Endothelial cell of umbilical vein (primary cell): ENCODE measurements around the gene NUDT22. TPM values are rescaled to one million over a fixed set of nuclear protein-coding genes. Genes with fewer than 3 reads are reported as not detected.
A peak's percentile ranks its signal among the peaks of the same experiment; 100 is the strongest.

Experiments used
- BruUV-seq: library from RNA; stranded (reverse); fragments of 400-500 nt; replicated peaks from 2 replicates; lab custom pipeline; 2021; lab: Mats Ljungman, UMichigan
- CTCF ChIA-PET: fragments of 300-600, 350-600 bp; sonication (Branson Sonifier 250); formaldehyde crosslinking; loops from one replicate; lab custom pipeline; 2021; ENCODE audit warnings: antibody characterized with exemption, inconsistent platforms; lab: Charles Lee
- POLR2A ChIA-PET: fragments of 300-600, 350-600 bp; sonication (Branson Sonifier 250); formaldehyde crosslinking; loops from one replicate; lab custom pipeline; 2021; ENCODE audit warnings: antibody characterized with exemption, inconsistent platforms; lab: Charles Lee
- DNase-seq: peaks from one replicate; pipeline ENCODE4 v3.0.0-alpha.2; 2011; ENCODE audit warnings: low read depth, low spot score
- FAIRE-seq: peaks from 2 replicates; lab custom pipeline; 2011; peaks lifted over from hg19 to GRCh38; lab: Jason Lieb, UNC
- H2AFZ ChIP-seq: 2 replicates; pipeline ENCODE4 v1.6.0; 2012; ENCODE audit warnings: low read depth, low read length, control low read depth, inconsistent platforms
- H3K27ac ChIP-seq: 2 replicates; pipeline ENCODE4 v1.5.1; 2011; ENCODE audit warnings: low read depth, mild to moderate bottlenecking, control low read depth, low read length, moderate library complexity; ENCODE audit not compliant: insufficient read depth
- H3K27me3 ChIP-seq, 2 experiments: 2 replicates each; pipeline versions ENCODE4 v1.6.0 to v1.6.1; 2011; ENCODE audit warnings: low read length in 2 of 2, mixed read lengths in 1 of 2; ENCODE audit not compliant: control insufficient read depth in 2 of 2, insufficient read depth in 2 of 2
- H3K36me3 ChIP-seq, 2 experiments: 2 replicates in 1 of 2; 3 replicates in 1 of 2; pipeline ENCODE4 v1.5.1; 2011; ENCODE audit warnings: low read length in 2 of 2, mild to moderate bottlenecking in 1 of 2, moderate library complexity in 1 of 2; ENCODE audit not compliant: control insufficient read depth in 2 of 2, insufficient read depth in 2 of 2; ENCODE audit errors: extremely low read depth in 1 of 2
- H3K4me1 ChIP-seq: 3 replicates; pipeline ENCODE4 v1.5.1; 2011; ENCODE audit warnings: mild to moderate bottlenecking, low read length; ENCODE audit not compliant: control insufficient read depth, insufficient read depth; ENCODE audit errors: extremely low read depth
- H3K4me2 ChIP-seq: 2 replicates; pipeline ENCODE4 v1.6.1; 2011; ENCODE audit warnings: low read length, control low read depth, mixed read lengths; ENCODE audit not compliant: insufficient read depth
- H3K4me3 ChIP-seq, 3 experiments: fragments of 200-600 bp in 1 of 3; sonication (generic), shearing (Covaris generic) in 1 of 3; replicated peaks in 1 of 3; 2 replicates each; pipeline ENCODE4 v1.5.1; 2011 to 2016; ENCODE audit warnings: control low read depth in 3 of 3, low read length in 3 of 3, mild to moderate bottlenecking in 2 of 3, inconsistent platforms in 1 of 3, low read depth in 1 of 3, moderate library complexity in 1 of 3; ENCODE audit not compliant: insufficient read depth in 1 of 3
- H3K79me2 ChIP-seq: 2 replicates; pipeline ENCODE4 v1.6.0; 2012; ENCODE audit warnings: low read length, inconsistent platforms; ENCODE audit not compliant: control insufficient read depth, insufficient read depth
- H3K9ac ChIP-seq: replicated peaks from 2 replicates; pipeline ENCODE3; 2011; ENCODE audit warnings: low read length, control low read depth; ENCODE audit not compliant: insufficient read depth; ENCODE audit errors: extremely low read depth
- H3K9me1 ChIP-seq: replicated peaks from 3 replicates; pipeline ENCODE4 v1.6.0; 2011; ENCODE audit warnings: mild to moderate bottlenecking, low read length; ENCODE audit not compliant: control insufficient read depth, insufficient read depth; ENCODE audit errors: extremely low read depth
- H3K9me3 ChIP-seq: replicated peaks from 2 replicates; pipeline ENCODE4 v1.5.1; 2012; ENCODE audit warnings: low read length, inconsistent platforms; ENCODE audit not compliant: control insufficient read depth, insufficient read depth
- H4K20me1 ChIP-seq: replicated peaks from 2 replicates; pipeline ENCODE3; 2011; ENCODE audit warnings: mild to moderate bottlenecking, low read length; ENCODE audit not compliant: control insufficient read depth, insufficient read depth; ENCODE audit errors: extremely low read depth
- CTCF ChIP-seq, 2 donors: IDR thresholded peaks; 1 replicate in 1 of 2; 2 replicates in 1 of 2; pipeline ENCODE4 v1.5.1; 2011; ENCODE audit warnings: low read length in 2 of 2, mild to moderate bottlenecking in 2 of 2, moderate library complexity in 2 of 2, control low read depth in 1 of 2, inconsistent platforms in 1 of 2, low read depth in 1 of 2; ENCODE audit not compliant: insufficient read depth in 1 of 2; ENCODE audit errors: extremely low read depth in 1 of 2
- EZH2 ChIP-seq: IDR thresholded peaks from 2 replicates; pipeline ENCODE4 v1.6.1; 2012; ENCODE audit warnings: borderline replicate concordance, low read depth, mild to moderate bottlenecking, moderate library complexity, low read length, inconsistent platforms; ENCODE audit not compliant: severe bottlenecking
- FOS ChIP-seq: IDR thresholded peaks from 2 replicates; pipeline ENCODE4 v1.6.1; 2011; ENCODE audit warnings: mild to moderate bottlenecking, low read length, moderate library complexity, borderline replicate concordance; ENCODE audit not compliant: insufficient read depth
- GATA2 ChIP-seq: IDR thresholded peaks from 2 replicates; pipeline ENCODE4 v1.7.0; 2011; ENCODE audit warnings: low read depth, mild to moderate bottlenecking, moderate library complexity, mixed read lengths, low read length; ENCODE audit not compliant: insufficient read length, insufficient read depth
- JUN ChIP-seq: IDR thresholded peaks from 2 replicates; pipeline ENCODE4 v1.6.1; 2011; ENCODE audit warnings: borderline replicate concordance, low read depth; ENCODE audit not compliant: insufficient read length, insufficient read depth
- MAX ChIP-seq: IDR thresholded peaks from 2 replicates; pipeline ENCODE4 v1.6.1; 2011; ENCODE audit not compliant: insufficient read depth, insufficient read length
- MYC ChIP-seq: IDR thresholded peaks from one replicate; pipeline ENCODE4 v1.6.1; 2011; ENCODE audit warnings: mild to moderate bottlenecking, low read depth, low read length
- POLR2A ChIP-seq: IDR thresholded peaks from 2 replicates; pipeline ENCODE4 v1.6.1; 2012; ENCODE audit warnings: low read depth, mild to moderate bottlenecking, control low read depth, low read length
- POLR2AphosphoS5 ChIP-seq: IDR thresholded peaks from 2 replicates; pipeline ENCODE4 v1.6.1; 2012; ENCODE audit warnings: low read depth, mild to moderate bottlenecking, control low read depth, low read length, moderate library complexity; ENCODE audit not compliant: insufficient read depth
- dilution Hi-C: fragments of 300-500 bp; cut with MboI; formaldehyde crosslinking; loops from one replicate; pipeline ENCODE4 v1.15.0; 2019; ENCODE audit warnings: low sequenced_read_pairs; ENCODE audit not compliant: extremely low pct_ligation_motif_present
- intact Hi-C: fragments of 100-400 bp; cut with micrococcal nuclease; formaldehyde crosslinking; loops from one replicate; pipeline ENCODE4 v1.10.0; 2022
- polyA plus RNA-seq, 4 experiments: library from polyadenylated mRNA; depleted of rRNA in 3 of 4; stranded (reverse) in 3 of 4; unstranded in 1 of 4; fragments of >200 nt; gene quantifications; 2 replicates each; pipeline versions ENCODE4 v1.2.1 to v1.2.3, GENCODE V29; 2011 to 2012; ENCODE audit warnings: missing spikeins in 1 of 4
- total RNA-seq: library from RNA; stranded (reverse); gene quantifications from 2 replicates; pipeline ENCODE4 v1.2.3, GENCODE V29; 2021

NUDT22 gene
- total and polyA plus RNA-seq, 2 donors (not counting 3 experiments of a cell fraction or from before 2014, with no cell fraction given) = 37.8 to 54.8 TPM

- peak overlapping the region; percentile 6 for H3K9ac ChIP-seq
- POLR2A ChIA-PET = no interaction called here
- CTCF ChIA-PET = interaction anchor here (1.9 to 2.1 kb wide), 3 partner anchors 30 to 66 kb away, joined by 6 to 10 read pairs (median 7); no protein-coding TSS in a partner anchor
These were observed 8.7 kb downstream of the NUDT22 start for GRCh38 chr11:64234647-64235379.

More at GRCh38 chr11:64234647-64235379, 8.7 kb downstream of the NUDT22 start:
- no TSS peak for BruUV-seq
- FAIRE-seq = no peak
- Histone ChIP-seq H3K9me3 (no peaks in the 10 kb centered on the region), H2AFZ (no peak overlapping the region), H3K4me2 (peak overlapping the region; percentile 71), H3K27ac (no peak overlapping the region), H3K4me3 (peak overlapping the region; percentile 48 to 63 (median 51)), H3K79me2 (no peaks in the 10 kb centered on the region), H3K36me3 (peaks cover 6 to 8% of the 10 kb centered on the region in 2 experiments), H3K27me3 (no peaks in the 10 kb centered on the region), H3K9me1 (no peaks in the 10 kb centered on the region), H4K20me1 (no peaks in the 10 kb centered on the region), H3K4me1 (peaks cover 10% of the 10 kb centered on the region)
- intact Hi-C loops (loop anchor here (5.0 kb wide), 1 partner anchor 48 kb away; the partner anchor contains the start of gene STIP1), dilution Hi-C loops (no loop called here)
- TF ChIP-seq GATA2 (no peak), POLR2A (no peak), FOS (no peak), EZH2 (no peak), JUN (no peak), POLR2AphosphoS5 (no peak), CTCF (IDR thresholded peaks at IDR 0.05; ENCODE audit: extremely low read depth in 1 of 2, insufficient read depth in 1 of 2, low read depth in 1 of 2, low read length in 2 of 2) (no peak), MAX (no peak), MYC (no peak)
- DNase-seq = no peak
